Activated CD4-positive, alpha-beta T cell treated with anti-CD3 and anti-CD28 coated beads, Interleukin-10, Interleukin-2, amounts not matched to agents 100 ng/mL and 50 ng/mL, durations not matched to agents 16 hours and 8 hours (primary cell): Measurements from ENCODE around the gene SNAPC5.

Experiments
- DNase-seq: peaks from one replicate; pipeline ENCODE4 v3.0.0-alpha.2; 2020

The SNAPC5 gene

GRCh38 chr15:66452971-66453580 lies 44.5 kb downstream of the SNAPC5 start:
- no peak for DNase-seq

DNA sequence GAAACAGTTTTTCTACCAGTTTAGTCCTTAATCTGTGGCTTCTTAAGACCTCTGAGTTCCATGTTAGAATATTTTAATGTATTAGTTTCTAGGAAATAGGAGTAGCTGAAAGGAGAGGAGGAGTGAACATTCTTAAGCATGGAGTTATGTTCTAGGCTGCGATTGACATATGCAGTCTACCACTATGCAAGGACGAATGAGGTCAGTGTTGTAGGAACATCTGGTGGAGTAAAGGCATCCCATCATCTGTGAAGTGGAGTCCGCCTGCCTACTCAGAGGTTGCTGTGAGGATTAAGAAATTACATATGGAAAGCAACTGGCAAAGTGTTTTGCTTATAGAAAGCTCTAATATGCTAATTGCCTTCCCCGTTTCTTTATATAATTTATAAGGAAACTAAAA lies 45.1 kb downstream of the SNAPC5 start:
- no peak for DNase-seq
